K562 (cell line): Measurements from ENCODE around the gene FOCAD. TPM values are rescaled to one million over a fixed set of nuclear protein-coding genes. Genes with fewer than 3 reads are reported as not detected.

Source experiments
- ATAC-seq: fragments of 200-7000 bp; cut with Tn5 transposase; 3 replicates; pipeline ENCODE4 v1.9.1; 2020; ENCODE audit warnings: moderate library complexity
- BruUV-seq: library from RNA; stranded (reverse); fragments of 400-500 nt; replicated peaks from 2 replicates; lab custom pipeline; 2021; lab: Mats Ljungman, UMichigan
- CTCF ChIA-PET: fragments of 300-600 bp; formaldehyde crosslinking; extraction: SDS; loops from one replicate; lab custom pipeline; 2021; ENCODE audit warnings: low intra/inter-chr PET ratio; lab: Yijun Ruan, JAX
- POLR2A ChIA-PET: fragments of 300-600, 350-650 bp; sonication (Branson Sonifier 250); formaldehyde crosslinking; extraction: SDS; loops from one replicate; lab custom pipeline; 2021; ENCODE audit warnings: antibody characterized with exemption, inconsistent platforms; lab: Yijun Ruan, JAX
- DNase-seq, 4 experiments: peaks; one replicate each; pipeline versions ENCODE4 v3.0.0 to v3.0.0-alpha.2; 2011 to 2018; ENCODE audit warnings: low spot score in 3 of 4, mixed read lengths in 3 of 4; ENCODE audit errors: extremely low read depth in 1 of 4
- FAIRE-seq: peaks from 2 replicates; lab custom pipeline; 2011; peaks lifted over from hg19 to GRCh38; lab: Jason Lieb, UNC
- H2AFZ ChIP-seq: 2 replicates; pipeline ENCODE4 v1.6.0; 2011; ENCODE audit warnings: low read depth, low read length, control low read depth, inconsistent platforms
- H3K27ac ChIP-seq: fragments of 200-600 bp; 3 replicates; pipeline ENCODE4 v1.8.0; 2011; ENCODE audit warnings: low read depth, mild to moderate bottlenecking, control low read depth, inconsistent platforms, low read length, moderate library complexity, mixed read lengths; ENCODE audit errors: extremely low read depth
- H3K27me3 ChIP-seq, 2 experiments: fragments of 300-600 bp in 1 of 2; 2 replicates in 1 of 2; 3 replicates in 1 of 2; pipeline versions ENCODE4 v1.6.0 to v1.8.0; 2011; ENCODE audit warnings: inconsistent platforms in 2 of 2, low read length in 2 of 2, mild to moderate bottlenecking in 1 of 2, mixed read lengths in 1 of 2, moderate library complexity in 1 of 2; ENCODE audit not compliant: control insufficient read depth in 2 of 2, insufficient read depth in 2 of 2
- H3K36me3 ChIP-seq: fragments of 300-600 bp; 3 replicates; pipeline ENCODE4 v1.8.0; 2011; ENCODE audit warnings: mild to moderate bottlenecking, low read length, inconsistent platforms; ENCODE audit not compliant: control insufficient read depth, insufficient read depth
- H3K4me1 ChIP-seq, 2 experiments: fragments of 200-600 bp in 1 of 2; replicated peaks in 1 of 2; 2 replicates in 1 of 2; 3 replicates in 1 of 2; pipeline versions ENCODE4 v1.5.1 to v1.8.0; 2011; ENCODE audit warnings: inconsistent platforms in 2 of 2, low read length in 2 of 2, mild to moderate bottlenecking in 1 of 2, mixed read lengths in 1 of 2, moderate library complexity in 1 of 2; ENCODE audit not compliant: control insufficient read depth in 2 of 2, insufficient read depth in 2 of 2
- H3K4me2 ChIP-seq: 2 replicates; pipeline ENCODE4 v1.6.1; 2011; ENCODE audit warnings: low read length, control low read depth, inconsistent platforms, mixed read lengths; ENCODE audit not compliant: insufficient read depth
- H3K4me3 ChIP-seq: fragments of 200-600 bp; sonication (generic), shearing (Covaris generic); 2 replicates; pipeline ENCODE4 v1.5.1; 2016; ENCODE audit warnings: control low read depth, inconsistent platforms
- H3K79me2 ChIP-seq: fragments of 200-600 bp; 3 replicates; pipeline ENCODE4 v1.8.0; 2011; ENCODE audit warnings: low read length, inconsistent platforms; ENCODE audit not compliant: control insufficient read depth, insufficient read depth
- H3K9ac ChIP-seq, 2 experiments: 2 replicates each; pipeline versions ENCODE4 v1.6.0 to v1.6.1; 2011; ENCODE audit warnings: low read depth in 2 of 2, low read length in 2 of 2, control low read depth in 1 of 2, inconsistent platforms in 1 of 2, mild to moderate bottlenecking in 1 of 2, mixed read lengths in 1 of 2; ENCODE audit not compliant: insufficient read depth in 1 of 2
- H3K9me1 ChIP-seq: one replicate; pipeline ENCODE4 v1.6.0; 2011; ENCODE audit warnings: inconsistent platforms, mild to moderate bottlenecking, low read length, moderate library complexity; ENCODE audit not compliant: control insufficient read depth, insufficient read depth
- H3K9me3 ChIP-seq: replicated peaks from 2 replicates; pipeline ENCODE4 v1.5.1; 2011; ENCODE audit warnings: low read depth, low read length, inconsistent platforms; ENCODE audit not compliant: control insufficient read depth, insufficient read depth
- H4K20me1 ChIP-seq: replicated peaks from 2 replicates; pipeline ENCODE4 v1.6.1; 2011; ENCODE audit warnings: low read length, inconsistent platforms, mixed read lengths; ENCODE audit not compliant: control insufficient read depth, insufficient read depth
- DNMT1 ChIP-seq: fragments of 450-650 bp; IDR thresholded peaks from 2 replicates; pipeline ENCODE4 v1.6.1; 2016; ENCODE audit warnings: antibody characterized with exemption, mild to moderate bottlenecking
- HMG20A ChIP-seq: fragments of 450-650 bp; formaldehyde crosslinking; conservative IDR thresholded peaks from 2 replicates; pipeline ENCODE4 v1.4.0; 2020; ENCODE audit warnings: mild to moderate bottlenecking, mixed read lengths
- HNRNPL ChIP-seq: fragments of 200-400 bp; formaldehyde crosslinking; IDR thresholded peaks from 2 replicates; pipeline ENCODE4 v1.6.1; 2017; ENCODE audit warnings: low read depth, mild to moderate bottlenecking, low read length
- MITF ChIP-seq: IDR thresholded peaks from 2 replicates; pipeline ENCODE4 v1.6.1; 2014; ENCODE audit warnings: antibody characterized with exemption
- NR1H2 ChIP-seq: sonication (generic); formaldehyde crosslinking; IDR thresholded peaks from 2 replicates; pipeline ENCODE4 v1.4.0; 2020; ENCODE audit warnings: mild to moderate bottlenecking, missing genetic modification reagents
- PHF21A ChIP-seq: fragments of 450-650 bp; IDR thresholded peaks from 2 replicates; pipeline ENCODE4 v1.6.1; 2017; ENCODE audit warnings: low read depth, borderline replicate concordance
- VEZF1 ChIP-seq: fragments of 200-800 bp; sonication (Bioruptor generic); IDR thresholded peaks from 2 replicates; pipeline ENCODE4 v1.6.1; 2017; ENCODE audit warnings: missing genetic modification characterization, missing compliant biosample characterization
- ZNF174 ChIP-seq: fragments of 250-450 bp; sonication (Bioruptor Pico); IDR thresholded peaks from 2 replicates; pipeline ENCODE4 v1.4.0; 2020; ENCODE audit warnings: mild to moderate bottlenecking
- ZNF175 ChIP-seq: fragments of 200-800 bp; sonication (Bioruptor generic); IDR thresholded peaks from 2 replicates; pipeline ENCODE4 v1.6.1; 2016; ENCODE audit warnings: low read depth, mild to moderate bottlenecking, missing genetic modification characterization, missing compliant biosample characterization
- ZNF384 ChIP-seq: IDR thresholded peaks from 2 replicates; pipeline ENCODE4 v1.6.1; 2012; ENCODE audit warnings: low read depth, low read length, improper control_type of control experiment
- ZNF445 ChIP-seq: fragments of 250-450 bp; sonication (Bioruptor Pico); IDR thresholded peaks from 2 replicates; pipeline ENCODE4 v1.4.0; 2020; ENCODE audit warnings: low read depth, mild to moderate bottlenecking, moderate library complexity
- ZNF780A ChIP-seq: fragments of 250-450 bp; sonication (Bioruptor Pico); IDR thresholded peaks from 2 replicates; pipeline ENCODE4 v1.5.0; 2021; ENCODE audit warnings: mild to moderate bottlenecking
- WGBS: fragments of 100-300 bp; shearing (Covaris generic); methylation state at CpG from one replicate; pipeline ENCODE4 v1.1.6; 2016; ENCODE audit warnings: low coverage, mixed read lengths; ENCODE audit not compliant: insufficient coverage; ENCODE audit errors: missing lambda C conversion rate; 5-methylcytosine and 5-hydroxymethylcytosine counted together
- in situ Hi-C: fragments of 300-500 bp; cut with MboI; formaldehyde crosslinking; loops from 4 replicates; pipeline ENCODE4 v1.15.0; 2018; ENCODE audit warnings: inconsistent platforms, mixed read lengths
- intact Hi-C: fragments of 100-400 bp; cut with micrococcal nuclease; formaldehyde crosslinking; loops from 2 replicates; pipeline ENCODE4 v1.14.2; 2022
- polyA plus RNA-seq, 8 experiments: library from polyadenylated mRNA; depleted of rRNA in 4 of 8; stranded (reverse) in 5 of 8; unstranded in 3 of 8; fragments of >200 nt; fragmentation: Nextera tagmentation in 2 of 8; fragmentation: Illumina TruSeq in 1 of 8; extraction: Ambion mirVana in 2 of 8; extraction: Trizol in 1 of 8; gene quantifications; 2 replicates each; pipeline versions ENCODE4 v1.2.1 to v1.2.3, GENCODE V29; 2011 to 2014; ENCODE audit warnings: inconsistent platforms in 1 of 8, missing spikeins in 1 of 8
- total RNA-seq, 7 experiments: library from RNA; depleted of rRNA in 6 of 7; stranded (reverse); fragments of >200 nt in 6 of 7; fragmentation: Illumina TruSeq in 2 of 7; extraction: Trizol in 2 of 7; gene quantifications; 2 replicates each; pipeline versions ENCODE4 v1.2.1 to v1.2.3, GENCODE V29; 2011 to 2021; ENCODE audit warnings: low replicate concordance in 1 of 7

The FOCAD gene
- total and polyA plus RNA-seq, 9 of the 15 experiments (the other 6 are each of a cell fraction or from before 2014, with no cell fraction given), result 0.13 to 2.4 (median 1.6) TPM

DNA sequence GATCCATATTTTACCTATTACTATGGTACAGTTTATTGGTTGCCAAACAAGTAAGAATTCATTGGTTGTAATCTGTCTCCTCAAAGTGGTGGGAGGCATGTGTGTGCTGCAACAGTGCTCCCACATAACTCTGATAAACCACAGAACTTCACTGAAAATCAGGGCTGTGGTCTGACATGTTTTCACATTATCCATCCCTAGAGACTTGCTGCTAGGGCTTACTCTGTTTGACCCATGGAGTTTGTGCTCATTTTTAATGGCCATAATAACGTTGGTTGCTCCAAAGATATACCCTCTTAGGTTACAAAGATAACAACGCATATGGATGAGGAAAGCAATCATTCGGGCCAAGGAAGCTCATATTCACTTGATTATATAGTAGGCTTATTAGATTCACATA is 310.4 kb downstream of the FOCAD start:
- no peaks in the 10 kb centered on the region for H4K20me1 ChIP-seq
- in situ Hi-C loops (no loop called here), intact Hi-C loops (no loop called here)
- no peaks in the 10 kb centered on the region for H3K9me3 ChIP-seq
- WGBS, result no CpG with 5 or more reads among the region's 3 CpGs
- no peak overlapping the region for H3K4me2 ChIP-seq
- no peaks in the 10 kb centered on the region for H3K27me3 ChIP-seq
- ChIA-PET POLR2A (no interaction called here), CTCF (no interaction called here)
- H3K4me3 ChIP-seq, result no peak overlapping the region
- H3K27ac ChIP-seq, result no peak overlapping the region
- no peaks in the 10 kb centered on the region for H3K36me3 ChIP-seq
- no peak for FAIRE-seq
- H3K4me1 ChIP-seq, result no peaks in the 10 kb centered on the region
- H2AFZ ChIP-seq, result no peak overlapping the region
- no peak for ATAC-seq
- TF ChIP-seq ZNF174 (no peak), HMG20A (CRISPR knock-in tag) (no peak), ZNF384 (no peak), ZNF175 (no peak), ZNF780A (CRISPR knock-in tag) (no peak), PHF21A (no peak), DNMT1 (no peak), NR1H2 (CRISPR knock-in tag) (no peak), ZNF445 (no peak), VEZF1 (CRISPR knock-in tag) (no peak), MITF (no peak), HNRNPL (no peak)
- TF ChIP-seq, all 486 proteins: peak for 0
- no peak overlapping the region for H3K9ac ChIP-seq
- no TSS peak for BruUV-seq
- H3K79me2 ChIP-seq, result no peaks in the 10 kb centered on the region
- DNase-seq, result no peak
- H3K9me1 ChIP-seq, result no peaks in the 10 kb centered on the region
